ENCODE data around the gene RHOD. TPM values are rescaled to one million over a fixed set of nuclear protein-coding genes. Genes with fewer than 3 reads are reported as not detected.

RHOD gene
- polyA plus RNA-seq, 1 of the 3 experiments (the other 2 are of a cell fraction) = not detected

DNA sequence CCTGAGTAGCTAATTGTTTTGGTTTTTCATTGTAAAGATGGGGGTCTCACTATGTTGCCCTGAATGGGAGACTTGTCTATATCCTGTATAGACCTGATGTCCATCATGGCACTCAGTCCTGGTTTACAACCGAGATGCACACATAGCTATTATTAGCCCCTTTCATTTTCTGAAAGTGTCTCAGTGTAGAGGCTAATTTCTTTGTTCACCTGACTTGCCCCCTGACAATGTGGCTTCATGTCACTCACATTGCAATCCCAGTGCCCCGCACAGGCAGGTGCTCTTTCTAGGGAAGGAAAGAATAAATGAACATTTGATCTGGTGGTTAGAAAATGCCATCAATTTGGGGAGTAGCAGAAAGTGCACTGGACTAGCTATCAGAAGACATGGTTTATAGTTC, 49.3 kb downstream of the RHOD start:
- no peak overlapping the region for H3K9ac ChIP-seq
- H3K4me3 ChIP-seq (ENCODE audit: low read depth in 2 of 2, low read length in 1 of 2) = no peak overlapping the region
- no peaks in the 10 kb centered on the region for H3K79me2 ChIP-seq (ENCODE audit: insufficient read depth)
- H3K27ac ChIP-seq (ENCODE audit: low read depth in 2 of 2, low read length in 1 of 2) = no peak overlapping the region
- no peaks in the 10 kb centered on the region for H3K27me3 ChIP-seq (ENCODE audit: insufficient read depth)
- H3F3A ChIP-seq (replicated peaks; ENCODE audit: insufficient read depth) = no peaks in the 10 kb centered on the region
- ChIA-PET POLR2A (no interaction called here), CTCF (interaction anchor here (0.9 to 3.2 kb wide), 4 partner anchors 11 to 156 kb away, joined by 3 to 14 read pairs (median 4); no protein-coding TSS in a partner anchor)
- H3K4me2 ChIP-seq = no peak overlapping the region
- no peaks in the 10 kb centered on the region for H3K9me3 ChIP-seq
- H3K9me2 ChIP-seq = no peaks in the 10 kb centered on the region
- no peaks in the 10 kb centered on the region for H4K20me1 ChIP-seq (ENCODE audit: insufficient read depth)
- no peaks in the 10 kb centered on the region for H3K36me3 ChIP-seq (replicated peaks in 1 of 2; ENCODE audit: control insufficient read depth in 1 of 2, insufficient read depth in 2 of 2, low read length in 1 of 2)
- no peak overlapping the region for H2AFZ ChIP-seq (ENCODE audit: low read depth)
- WGBS (ENCODE audit: low lambda C conversion rate) = 92% methylated on average over 2 of the region's 2 CpGs
- TF ChIP-seq ELF1 (IDR thresholded peaks at IDR 0.05) (no peak), RCOR1 (IDR thresholded peaks at IDR 0.05; ENCODE audit: low read length) (no peak), USF2 (IDR thresholded peaks at IDR 0.05; ENCODE audit: borderline replicate concordance, low read depth, low read length) (no peak), TCF12 (IDR thresholded peaks at IDR 0.05) (no peak), GATA2 (CRISPR knock-in tag; IDR thresholded peaks at IDR 0.05) (no peak), FOSL2 (IDR thresholded peaks at IDR 0.05; ENCODE audit: borderline replicate concordance, low read depth) (no peak), JUND (IDR thresholded peaks at IDR 0.05) (no peak), RXRA (IDR thresholded peaks at IDR 0.05; ENCODE audit: borderline replicate concordance, low read depth) (no peak), NRF1 (IDR thresholded peaks at IDR 0.05; ENCODE audit: low read depth, low read length) (no peak), POLR2AphosphoS5 (IDR thresholded peaks at IDR 0.05; ENCODE audit: low read depth, low read length) (no peak), YY1 (IDR thresholded peaks at IDR 0.05; ENCODE audit: low read depth) (no peak), GABPA (IDR thresholded peaks at IDR 0.05; ENCODE audit: low read depth) (no peak), RFX5 (IDR thresholded peaks at IDR 0.05; ENCODE audit: low read length) (no peak), MEF2A (IDR thresholded peaks at IDR 0.05; ENCODE audit: borderline replicate concordance, low read depth) (no peak), SMC3 (IDR thresholded peaks at IDR 0.05; ENCODE audit: low read depth, low read length) (no peak), CHD2 (IDR thresholded peaks at IDR 0.05; ENCODE audit: low read length, partially characterized antibody) (no peak)
- TF ChIP-seq, protein P1, sequence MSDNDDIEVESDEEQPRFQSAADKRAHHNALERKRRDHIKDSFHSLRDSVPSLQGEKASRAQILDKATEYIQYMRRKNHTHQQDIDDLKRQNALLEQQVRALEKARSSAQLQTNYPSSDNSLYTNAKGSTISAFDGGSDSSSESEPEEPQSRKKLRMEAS (IDR thresholded peaks at IDR 0.05; ENCODE audit: low read depth) = no peak
- TF ChIP-seq, protein P2, sequence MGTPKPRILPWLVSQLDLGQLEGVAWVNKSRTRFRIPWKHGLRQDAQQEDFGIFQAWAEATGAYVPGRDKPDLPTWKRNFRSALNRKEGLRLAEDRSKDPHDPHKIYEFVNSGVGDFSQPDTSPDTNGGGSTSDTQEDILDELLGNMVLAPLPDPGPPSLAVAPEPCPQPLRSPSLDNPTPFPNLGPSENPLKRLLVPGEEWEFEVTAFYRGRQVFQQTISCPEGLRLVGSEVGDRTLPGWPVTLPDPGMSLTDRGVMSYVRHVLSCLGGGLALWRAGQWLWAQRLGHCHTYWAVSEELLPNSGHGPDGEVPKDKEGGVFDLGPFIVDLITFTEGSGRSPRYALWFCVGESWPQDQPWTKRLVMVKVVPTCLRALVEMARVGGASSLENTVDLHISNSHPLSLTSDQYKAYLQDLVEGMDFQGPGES (IDR thresholded peaks at IDR 0.05; ENCODE audit: low read depth, low read length) = no peak
- TF ChIP-seq, protein P3, sequence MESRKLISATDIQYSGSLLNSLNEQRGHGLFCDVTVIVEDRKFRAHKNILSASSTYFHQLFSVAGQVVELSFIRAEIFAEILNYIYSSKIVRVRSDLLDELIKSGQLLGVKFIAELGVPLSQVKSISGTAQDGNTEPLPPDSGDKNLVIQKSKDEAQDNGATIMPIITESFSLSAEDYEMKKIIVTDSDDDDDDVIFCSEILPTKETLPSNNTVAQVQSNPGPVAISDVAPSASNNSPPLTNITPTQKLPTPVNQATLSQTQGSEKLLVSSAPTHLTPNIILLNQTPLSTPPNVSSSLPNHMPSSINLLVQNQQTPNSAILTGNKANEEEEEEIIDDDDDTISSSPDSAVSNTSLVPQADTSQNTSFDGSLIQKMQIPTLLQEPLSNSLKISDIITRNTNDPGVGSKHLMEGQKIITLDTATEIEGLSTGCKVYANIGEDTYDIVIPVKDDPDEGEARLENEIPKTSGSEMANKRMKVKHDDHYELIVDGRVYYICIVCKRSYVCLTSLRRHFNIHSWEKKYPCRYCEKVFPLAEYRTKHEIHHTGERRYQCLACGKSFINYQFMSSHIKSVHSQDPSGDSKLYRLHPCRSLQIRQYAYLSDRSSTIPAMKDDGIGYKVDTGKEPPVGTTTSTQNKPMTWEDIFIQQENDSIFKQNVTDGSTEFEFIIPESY (IDR thresholded peaks at IDR 0.05; ENCODE audit: borderline replicate concordance, low read depth) = no peak
- H3K4me1 ChIP-seq (ENCODE audit: control insufficient read depth in 1 of 2, insufficient read depth in 2 of 2, low read depth in 1 of 2, low read length in 1 of 2) = no peaks in the 10 kb centered on the region; a peak in 1 of 4 replicates
- DNase-seq = no peak

Data from SK-N-SH (cell line).